Prostate gland (tissue), 2 donors: ENCODE results near the gene LIF. TPM values are rescaled to one million over a fixed set of nuclear protein-coding genes. Genes with fewer than 3 reads are reported as not detected.

ENCODE experiments used
- DNase-seq: peaks from one replicate; pipeline ENCODE4 v3.0.0-alpha.2; 2019; ENCODE audit warnings: low spot score
- H3K27ac ChIP-seq, 2 donors: fragments of 200-600 bp; sonication (generic); 2 replicates each; pipeline ENCODE4 v1.5.1; 2017 to 2019
- H3K27me3 ChIP-seq: fragments of 200-600 bp; sonication (generic); replicated peaks from 2 replicates; pipeline ENCODE4 v1.5.1; 2019; ENCODE audit not compliant: insufficient read depth
- H3K36me3 ChIP-seq, 2 donors: fragments of 200-600 bp; sonication (generic); 1 replicate in 1 of 2; 2 replicates in 1 of 2; pipeline versions ENCODE4 v1.5.1 to v1.8.1; 2017 to 2019
- H3K4me1 ChIP-seq: fragments of 200-600 bp; sonication (generic); replicated peaks from 2 replicates; pipeline ENCODE4 v1.5.1; 2019
- H3K4me3 ChIP-seq, 2 donors: fragments of 200-600 bp; sonication (generic); 2 replicates each; pipeline ENCODE4 v1.5.1; 2017 to 2019
- H3K9me3 ChIP-seq: fragments of 200-600 bp; sonication (generic); 2 replicates; pipeline ENCODE4 v1.5.1; 2017
- POLR2A ChIP-seq: fragments of 450-650 bp; IDR thresholded peaks from one replicate; pipeline ENCODE4 v1.6.1; 2016; ENCODE audit warnings: antibody characterized with exemption, mild to moderate bottlenecking
- POLR2AphosphoS5 ChIP-seq: sonication (generic); formaldehyde crosslinking; IDR thresholded peaks from one replicate; pipeline ENCODE4 v1.6.1; 2017; ENCODE audit warnings: antibody characterized with exemption
- WGBS: methylation state at CpG from one replicate; pipeline ENCODE4 v1.1.5; 2018; 5-methylcytosine and 5-hydroxymethylcytosine counted together
- intact Hi-C: fragments of 100-400 bp; cut with DNase I; formaldehyde crosslinking; loops from one replicate; pipeline ENCODE4 v1.14.2; 2022
- total RNA-seq, 2 donors: library from RNA; depleted of rRNA; stranded (reverse); fragments of >200 nt; gene quantifications; one replicate each; pipeline ENCODE4 v1.1.0, GENCODE V29; 2016
- TF ChIP-seq, protein P1 (sequence below), 4 experiments: fragments of 200-600 bp in 2 of 4; fragments of 450-650 bp in 2 of 4; sonication (generic) in 2 of 4; IDR thresholded peaks; 1 replicate in 3 of 4; 2 replicates in 1 of 4; pipeline ENCODE4 v1.5.1; 2016 to 2019; ENCODE audit warnings: antibody characterized with exemption in 4 of 4, mild to moderate bottlenecking in 2 of 4, moderate library complexity in 2 of 4

Gene LIF
- total RNA-seq, 2 donors from 2014 or later, result 0.40 to 0.59 TPM

GRCh38 chr22:30286331-30286730 lies 39.8 kb upstream of the LIF start:
- WGBS, result 78% methylated on average over 5 of the region's 5 CpGs
- Histone ChIP-seq H3K36me3 (peaks cover 0 to 5% of the 10 kb centered on the region in 2 donors), H3K4me3 (no peak overlapping the region), H3K27me3 (no peaks in the 10 kb centered on the region), H3K27ac (no peak overlapping the region), H3K4me1 (peaks cover 14% of the 10 kb centered on the region), H3K9me3 (no peaks in the 10 kb centered on the region)
- TF ChIP-seq POLR2AphosphoS5 (no peak), POLR2A (no peak)
- TF ChIP-seq, protein P1, sequence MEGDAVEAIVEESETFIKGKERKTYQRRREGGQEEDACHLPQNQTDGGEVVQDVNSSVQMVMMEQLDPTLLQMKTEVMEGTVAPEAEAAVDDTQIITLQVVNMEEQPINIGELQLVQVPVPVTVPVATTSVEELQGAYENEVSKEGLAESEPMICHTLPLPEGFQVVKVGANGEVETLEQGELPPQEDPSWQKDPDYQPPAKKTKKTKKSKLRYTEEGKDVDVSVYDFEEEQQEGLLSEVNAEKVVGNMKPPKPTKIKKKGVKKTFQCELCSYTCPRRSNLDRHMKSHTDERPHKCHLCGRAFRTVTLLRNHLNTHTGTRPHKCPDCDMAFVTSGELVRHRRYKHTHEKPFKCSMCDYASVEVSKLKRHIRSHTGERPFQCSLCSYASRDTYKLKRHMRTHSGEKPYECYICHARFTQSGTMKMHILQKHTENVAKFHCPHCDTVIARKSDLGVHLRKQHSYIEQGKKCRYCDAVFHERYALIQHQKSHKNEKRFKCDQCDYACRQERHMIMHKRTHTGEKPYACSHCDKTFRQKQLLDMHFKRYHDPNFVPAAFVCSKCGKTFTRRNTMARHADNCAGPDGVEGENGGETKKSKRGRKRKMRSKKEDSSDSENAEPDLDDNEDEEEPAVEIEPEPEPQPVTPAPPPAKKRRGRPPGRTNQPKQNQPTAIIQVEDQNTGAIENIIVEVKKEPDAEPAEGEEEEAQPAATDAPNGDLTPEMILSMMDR (IDR thresholded peaks at IDR 0.05), result no peak
- DNase-seq, result no peak
- intact Hi-C loops, result no loop called here

DNA sequence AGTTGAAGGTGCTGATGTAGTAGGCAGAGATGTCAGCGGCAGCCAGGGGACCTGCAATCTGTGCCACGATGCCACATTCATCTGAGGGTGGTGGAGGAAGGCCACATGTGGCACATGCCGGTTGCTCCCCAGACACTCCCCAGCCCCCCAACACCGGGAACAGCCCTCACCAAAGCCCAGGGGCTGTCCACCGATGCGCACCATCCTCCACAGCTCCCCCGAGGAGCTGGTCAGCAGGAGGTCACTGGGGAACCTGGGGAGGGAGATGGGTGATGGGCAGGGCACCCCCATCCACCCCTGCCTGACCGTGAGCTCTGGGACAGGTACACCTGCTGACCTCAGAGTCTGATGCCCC lies 39.3 kb upstream of the LIF start:
- H3K36me3 ChIP-seq, result peaks cover 0 to 5% of the 10 kb centered on the region in 2 donors
- H3K4me1 ChIP-seq, result peaks cover 10% of the 10 kb centered on the region
- intact Hi-C loops, result no loop called here
- WGBS, result 87% methylated on average over 8 of the region's 8 CpGs
- no peaks in the 10 kb centered on the region for H3K27me3 ChIP-seq
- H3K9me3 ChIP-seq, result no peaks in the 10 kb centered on the region
- H3K27ac ChIP-seq, result no peak overlapping the region
- no peak for TF ChIP-seq POLR2AphosphoS5
- TF ChIP-seq POLR2A, result no peak
- TF ChIP-seq, protein P1 (IDR thresholded peaks at IDR 0.05), result no peak
- H3K4me3 ChIP-seq, result no peak overlapping the region
- no peak for DNase-seq

DNA sequence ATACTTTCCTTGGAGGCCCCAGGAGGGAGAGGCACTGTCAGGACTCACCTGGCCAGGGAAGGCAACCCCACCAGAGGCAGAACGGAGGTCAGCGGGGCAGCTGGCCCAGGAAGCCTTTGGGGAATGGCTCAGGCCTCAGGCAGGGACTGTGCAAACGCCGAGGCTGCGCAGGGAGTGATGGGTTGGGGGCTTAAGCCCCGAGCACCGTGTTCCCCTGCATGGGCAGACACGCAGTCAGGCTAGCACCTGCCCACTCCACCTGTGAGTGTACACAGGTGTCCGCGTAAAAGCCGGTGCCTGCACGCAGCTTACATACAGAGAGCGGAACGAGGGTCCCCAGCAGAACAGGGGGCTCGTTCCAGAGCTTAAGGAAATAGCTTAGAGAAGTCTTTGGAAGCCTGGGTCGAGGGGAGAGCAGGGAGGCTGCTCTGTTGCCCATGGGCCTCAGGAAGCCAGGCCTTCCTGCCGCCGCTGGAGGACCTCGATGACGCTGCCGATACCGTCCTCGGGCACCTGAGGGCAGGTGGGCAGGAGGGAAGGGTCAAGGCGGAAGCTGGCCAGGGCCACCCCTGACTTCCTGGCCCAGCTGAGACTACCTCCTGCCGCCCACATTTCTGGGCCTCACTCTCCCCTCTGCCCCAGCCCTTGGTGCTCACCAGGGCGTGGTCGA lies 38.8 kb upstream of the LIF start:
- TF ChIP-seq POLR2A, result no peak
- TF ChIP-seq, protein P1 (IDR thresholded peaks at IDR 0.05), result no peak
- TF ChIP-seq POLR2AphosphoS5, result no peak
- Histone ChIP-seq H3K27ac (no peak overlapping the region), H3K4me1 (peaks cover 5% of the 10 kb centered on the region), H3K27me3 (no peaks in the 10 kb centered on the region), H3K4me3 (no peak overlapping the region), H3K36me3 (peaks cover 0 to 5% of the 10 kb centered on the region in 2 donors), H3K9me3 (no peaks in the 10 kb centered on the region)
- intact Hi-C loops, result no loop called here
- DNase-seq, result no peak
- 87% methylated on average over 26 of the region's 27 CpGs for WGBS

- Histone ChIP-seq H3K27me3 (no peaks in the 10 kb centered on the region), H3K4me3 (no peak overlapping the region), H3K4me1 (no peaks in the 10 kb centered on the region), H3K36me3 (peaks cover 0 to 5% of the 10 kb centered on the region in 2 donors), H3K9me3 (no peaks in the 10 kb centered on the region), H3K27ac (no peak overlapping the region)
- intact Hi-C loops, result no loop called here
- 90% methylated on average over 4 of the region's 4 CpGs for WGBS
- DNase-seq, result no peak
- no peak for TF ChIP-seq POLR2AphosphoS5
- no peak for TF ChIP-seq POLR2A
- TF ChIP-seq, protein P1 (IDR thresholded peaks at IDR 0.05), result no peak
Measured at GRCh38 chr22:30284666-30285065, 38.1 kb upstream of the LIF start.

GRCh38 chr22:30284172-30284571 lies 37.6 kb upstream of the LIF start:
- no peak for DNase-seq
- WGBS, result 80% methylated on average over 9 of the region's 9 CpGs
- TF ChIP-seq, protein P1 (IDR thresholded peaks at IDR 0.05), result no peak
- no peak overlapping the region for H3K27ac ChIP-seq
- H3K27me3 ChIP-seq, result no peaks in the 10 kb centered on the region
- peaks cover 0 to 5% of the 10 kb centered on the region in 2 donors for H3K36me3 ChIP-seq
- H3K9me3 ChIP-seq, result no peaks in the 10 kb centered on the region
- H3K4me3 ChIP-seq, result no peak overlapping the region
- intact Hi-C loops, result no loop called here
- no peaks in the 10 kb centered on the region for H3K4me1 ChIP-seq
